Measurements from ENCODE around the gene SULT1E1.
"Not testable (repeated sequence)": the region's sequence is repeated elsewhere in the genome, so short reads cannot be mapped to it uniquely, and the experiment has no call there.

SULT1E1 gene

GRCh38 chr4:69838977-69839376 is 21.0 kb downstream of the SULT1E1 start:
- DNase-seq: no peak

- peak in 1 of 2 experiments; percentile 2 for DNase-seq
Observed at GRCh38 chr4:69836287-69836686, 23.7 kb downstream of the SULT1E1 start.

- no peak for DNase-seq
Observed at GRCh38 chr4:69835766-69836165, 24.2 kb downstream of the SULT1E1 start.

- peak in 1 of 2 experiments; percentile 9 for DNase-seq
Observed at GRCh38 chr4:69833251-69833650, 26.7 kb downstream of the SULT1E1 start.

GRCh38 chr4:69832326-69833030 is 27.5 kb downstream of the SULT1E1 start:
- DNase-seq: no peak

GRCh38 chr4:69831646-69832325 is 28.2 kb downstream of the SULT1E1 start:
- DNase-seq: no peak

GRCh38 chr4:69831270-69831627 is 28.7 kb downstream of the SULT1E1 start:
- no peak for DNase-seq

GRCh38 chr4:69830560-69831269 is 29.2 kb downstream of the SULT1E1 start:
- no peak for DNase-seq

- DNase-seq: no peak
Observed at GRCh38 chr4:69830192-69830559, 29.8 kb downstream of the SULT1E1 start.

- no peak for DNase-seq
Observed at GRCh38 chr4:69829678-69830077, 30.3 kb downstream of the SULT1E1 start.

GRCh38 chr4:69828828-69829227 is 31.1 kb downstream of the SULT1E1 start:
- no peak for DNase-seq

GRCh38 chr4:69825056-69825455 is 34.9 kb downstream of the SULT1E1 start:
- not testable (repeated sequence) for DNase-seq

- peak; percentile 7 to 41 for DNase-seq
Observed at GRCh38 chr4:69823481-69824186, 36.3 kb downstream of the SULT1E1 start.

GRCh38 chr4:69823048-69823447 is 36.9 kb downstream of the SULT1E1 start:
- peak in 1 of 2 experiments; percentile 16 for DNase-seq

GRCh38 chr4:69822198-69822597 is 37.7 kb downstream of the SULT1E1 start:
- DNase-seq: no peak

GRCh38 chr4:69818060-69818639 is 41.8 kb downstream of the SULT1E1 start:
- DNase-seq: no peak

GRCh38 chr4:69816236-69816635 is 43.7 kb downstream of the SULT1E1 start:
- no peak for DNase-seq

GRCh38 chr4:69813628-69814027 is 46.3 kb downstream of the SULT1E1 start:
- no peak for DNase-seq

GRCh38 chr4:69811166-69811565 is 48.8 kb downstream of the SULT1E1 start:
- DNase-seq: no peak

- no peak for DNase-seq
Observed at GRCh38 chr4:69800599-69800998, 59.3 kb downstream of the SULT1E1 start.

GRCh38 chr4:69799337-69799736 is 60.6 kb downstream of the SULT1E1 start:
- peak; percentile 63 to 88 for DNase-seq

- no peak for DNase-seq
Observed at GRCh38 chr4:69793732-69794131, 66.2 kb downstream of the SULT1E1 start.

All from NCI-H524 (cell line).